T-helper 2 cell (primary cell): ENCODE data around the gene NRP1.
"Not testable (repeated sequence)": the region's sequence is repeated elsewhere in the genome, so short reads cannot be mapped to it uniquely, and the experiment has no call there.

Experiments
- DNase-seq, 5 experiments: peaks; one replicate each; pipeline versions ENCODE4 v3.0.0 to v3.0.0-alpha.2; 2012 to 2022
- total RNA-seq, 2 donors: gene quantifications; one replicate each; lab custom pipeline; 2026; lab: John Stamatoyannopoulos, UW

NRP1 gene
- 0.94 to 2.6 reads per million in 2 donors for total RNA-seq

GRCh38 chr10:33334153-33334804 lies at the start of gene NRP1:
Gene NRP1, minus strand, starts transcription at chr10:33334667. Its CDS starts 285 bp downstream, at chr10:33334382.
- DNase-seq, result no peak

GRCh38 chr10:33384201-33384600 lies 49.7 kb upstream of the NRP1 start:
- not testable (repeated sequence) for DNase-seq

GRCh38 chr10:33382921-33383713 lies 48.6 kb upstream of the NRP1 start:
- DNase-seq, result no peak

- DNase-seq, result no peak
Measured at GRCh38 chr10:33382216-33382600, 47.7 kb upstream of the NRP1 start.

GRCh38 chr10:33381451-33382215 lies 47.2 kb upstream of the NRP1 start:
- DNase-seq, result no peak

- DNase-seq, result no peak
Measured at GRCh38 chr10:33377658-33378025, 43.2 kb upstream of the NRP1 start.

GRCh38 chr10:33376976-33377657 lies 42.6 kb upstream of the NRP1 start:
- DNase-seq, result no peak

GRCh38 chr10:33376476-33376875 lies 42.0 kb upstream of the NRP1 start:
- DNase-seq, result no peak

GRCh38 chr10:33373263-33373662 lies 38.8 kb upstream of the NRP1 start:
- no peak for DNase-seq

- no peak for DNase-seq
Measured at GRCh38 chr10:33371234-33371633, 36.8 kb upstream of the NRP1 start.

GRCh38 chr10:33370434-33370930 lies 36.0 kb upstream of the NRP1 start:
- DNase-seq, result no peak

- DNase-seq, result no peak
Measured at GRCh38 chr10:33368086-33368485, 33.6 kb upstream of the NRP1 start.

GRCh38 chr10:33365871-33366411 lies 31.5 kb upstream of the NRP1 start:
- DNase-seq, result peak in 1 of 5 experiments; percentile 50

- no peak for DNase-seq
Measured at GRCh38 chr10:33365301-33365700, 30.8 kb upstream of the NRP1 start.

- peak in 1 of 5 experiments; percentile 55 for DNase-seq
Measured at GRCh38 chr10:33363106-33363505, 28.6 kb upstream of the NRP1 start.

GRCh38 chr10:33358016-33358415 lies 23.5 kb upstream of the NRP1 start:
- no peak for DNase-seq

GRCh38 chr10:33355274-33355673 lies 20.8 kb upstream of the NRP1 start:
- no peak for DNase-seq

GRCh38 chr10:33353853-33354252 lies 19.4 kb upstream of the NRP1 start:
- DNase-seq, result no peak

- DNase-seq, result no peak
Measured at GRCh38 chr10:33353334-33353733, 18.9 kb upstream of the NRP1 start.

- DNase-seq, result no peak
Measured at GRCh38 chr10:33352615-33353014, 18.1 kb upstream of the NRP1 start.

- DNase-seq, result no peak
Measured at GRCh38 chr10:33352175-33352574, 17.7 kb upstream of the NRP1 start.

GRCh38 chr10:33350041-33350440 lies 15.6 kb upstream of the NRP1 start:
- DNase-seq, result no peak
